HepG2 (cell line): ENCODE results near the gene JOSD2. TPM values are rescaled to one million over a fixed set of nuclear protein-coding genes. Genes with fewer than 3 reads are reported as not detected.

Experiments
- EHMT2 ChIP-seq: fragments of 200-600 bp; sonication (generic); IDR thresholded peaks from 2 replicates; pipeline ENCODE4 v1.7.0; 2017; ENCODE audit warnings: antibody characterized with exemption, low read depth, low read length, borderline replicate concordance
- FOXA3 ChIP-seq: IDR thresholded peaks from 2 replicates; pipeline ENCODE4 v1.6.1; 2016; ENCODE audit warnings: missing genetic modification reagents, missing compliant biosample characterization
- HCFC1 ChIP-seq: fragments of 150-350 bp; IDR thresholded peaks from 2 replicates; pipeline ENCODE4 v1.6.1; 2014; ENCODE audit warnings: low read depth, low read length
- HOXD1 ChIP-seq: sonication (generic); formaldehyde crosslinking; IDR thresholded peaks from 2 replicates; pipeline ENCODE4 v1.5.0; 2020; ENCODE audit warnings: missing genetic modification reagents
- MAF1 ChIP-seq: sonication (generic); formaldehyde crosslinking; IDR thresholded peaks from 2 replicates; pipeline ENCODE4 v1.5.0; 2020; ENCODE audit warnings: missing genetic modification reagents, borderline replicate concordance
- PREB ChIP-seq: sonication (generic); formaldehyde crosslinking; IDR thresholded peaks from 2 replicates; pipeline ENCODE4 v1.4.0; 2020; ENCODE audit warnings: missing genetic modification reagents
- TCF7 ChIP-seq: sonication (generic); IDR thresholded peaks from 2 replicates; pipeline ENCODE4 v1.6.1; 2016; ENCODE audit warnings: antibody characterized with exemption, low read depth
- TEAD3 ChIP-seq: optimal IDR thresholded peaks from 2 replicates; pipeline ENCODE3; 2016; ENCODE audit warnings: borderline replicate concordance
- THAP9 ChIP-seq: sonication (generic); formaldehyde crosslinking; IDR thresholded peaks from 2 replicates; pipeline ENCODE4; 2020; ENCODE audit warnings: missing genetic modification reagents, mild to moderate bottlenecking, borderline replicate concordance
- ZFP90 ChIP-seq: sonication (generic); formaldehyde crosslinking; IDR thresholded peaks from 2 replicates; pipeline ENCODE4 v1.8.0; 2022; ENCODE audit warnings: missing genetic modification reagents, mild to moderate bottlenecking, inconsistent platforms, borderline replicate concordance
- ZFY ChIP-seq: sonication (generic); formaldehyde crosslinking; IDR thresholded peaks from 2 replicates; pipeline ENCODE4 v1.4.0; 2020; ENCODE audit warnings: missing genetic modification reagents
- ZNF766 ChIP-seq: sonication (generic); formaldehyde crosslinking; IDR thresholded peaks from 2 replicates; pipeline ENCODE4 v1.5.0; 2020; ENCODE audit warnings: missing genetic modification reagents, borderline replicate concordance
- ZNF782 ChIP-seq: sonication (generic); formaldehyde crosslinking; IDR thresholded peaks from 2 replicates; pipeline ENCODE4 v1.4.0; 2020; ENCODE audit warnings: missing genetic modification reagents, mild to moderate bottlenecking, borderline replicate concordance
- polyA plus RNA-seq, 8 experiments: library from polyadenylated mRNA; depleted of rRNA in 3 of 8; stranded (reverse) in 7 of 8; unstranded in 1 of 8; fragments of >200 nt; fragmentation: Illumina TruSeq in 4 of 8; extraction: Trizol in 4 of 8; gene quantifications; 2 replicates each; pipeline versions ENCODE4 v1.2.1 to v1.2.3, GENCODE V29; 2011 to 2016; ENCODE audit warnings: low read depth in 4 of 8, missing spikeins in 1 of 8, mixed read lengths in 1 of 8; ENCODE audit not compliant: insufficient read depth in 1 of 8
- total RNA-seq, 5 experiments: library from RNA; depleted of rRNA; stranded (reverse); fragments of >200 nt; fragmentation: Illumina TruSeq; extraction: Trizol; gene quantifications; 2 replicates each; pipeline ENCODE4 v1.2.3, GENCODE V29; 2016; ENCODE audit warnings: low read depth in 1 of 5
- TF ChIP-seq, protein P1 (sequence below): sonication (generic); formaldehyde crosslinking; IDR thresholded peaks from 2 replicates; pipeline ENCODE4 v1.4.0; 2020; ENCODE audit warnings: missing genetic modification reagents, borderline replicate concordance
- TF ChIP-seq, protein P2 (sequence below): IDR thresholded peaks from 2 replicates; pipeline ENCODE4 v1.6.1; 2016; ENCODE audit warnings: low read depth, control low read depth
- TF ChIP-seq, protein P3 (sequence below): sonication (generic); formaldehyde crosslinking; IDR thresholded peaks from 2 replicates; pipeline ENCODE4 v1.4.0; 2020; ENCODE audit warnings: mild to moderate bottlenecking, missing genetic modification reagents, borderline replicate concordance

Gene JOSD2
- total and polyA plus RNA-seq, 2 of the 13 experiments (the other 11 are each of a cell fraction or from before 2014, with no cell fraction given), result 2.0 to 4.1 TPM

DNA sequence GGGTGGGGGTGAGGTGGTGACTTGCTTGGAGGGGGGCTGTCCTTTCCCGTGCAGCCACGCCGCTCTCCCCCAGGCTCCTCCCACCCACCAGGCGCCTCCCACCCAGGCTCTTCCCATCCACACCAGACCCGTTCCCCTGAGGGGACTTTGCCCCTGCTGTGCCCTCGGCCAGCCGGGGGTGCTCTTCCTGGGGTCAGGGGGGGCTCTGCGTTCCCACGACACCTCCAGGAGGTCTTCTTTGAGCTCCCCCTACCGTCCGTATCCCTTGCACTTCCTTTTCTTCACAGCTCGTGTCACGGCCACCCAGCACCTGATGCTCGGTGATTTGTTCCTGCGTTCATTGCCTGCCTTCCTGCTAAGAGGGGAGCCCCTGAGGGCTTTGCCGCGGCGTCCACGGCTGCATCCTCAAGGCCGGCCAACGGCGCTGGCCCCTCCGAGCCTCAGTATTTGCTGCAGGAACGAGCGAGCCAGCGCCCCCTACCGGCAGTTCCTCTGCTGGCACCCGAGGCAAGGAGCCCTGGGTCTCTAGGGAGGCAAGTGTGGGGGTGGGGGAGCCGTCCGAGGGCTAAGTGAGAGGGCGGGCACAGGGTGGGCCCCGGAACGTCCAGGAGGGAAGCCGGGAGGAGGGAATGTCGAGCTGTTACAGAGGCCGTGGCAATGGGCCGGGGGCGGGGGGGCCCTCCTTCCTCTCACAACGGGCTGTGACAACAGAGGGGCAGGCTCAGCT, 45.5 kb upstream of the JOSD2 start (continued):
- TF ChIP-seq TEAD3 (CRISPR knock-in tag), result peak; percentile 14
- TF ChIP-seq, protein P1, sequence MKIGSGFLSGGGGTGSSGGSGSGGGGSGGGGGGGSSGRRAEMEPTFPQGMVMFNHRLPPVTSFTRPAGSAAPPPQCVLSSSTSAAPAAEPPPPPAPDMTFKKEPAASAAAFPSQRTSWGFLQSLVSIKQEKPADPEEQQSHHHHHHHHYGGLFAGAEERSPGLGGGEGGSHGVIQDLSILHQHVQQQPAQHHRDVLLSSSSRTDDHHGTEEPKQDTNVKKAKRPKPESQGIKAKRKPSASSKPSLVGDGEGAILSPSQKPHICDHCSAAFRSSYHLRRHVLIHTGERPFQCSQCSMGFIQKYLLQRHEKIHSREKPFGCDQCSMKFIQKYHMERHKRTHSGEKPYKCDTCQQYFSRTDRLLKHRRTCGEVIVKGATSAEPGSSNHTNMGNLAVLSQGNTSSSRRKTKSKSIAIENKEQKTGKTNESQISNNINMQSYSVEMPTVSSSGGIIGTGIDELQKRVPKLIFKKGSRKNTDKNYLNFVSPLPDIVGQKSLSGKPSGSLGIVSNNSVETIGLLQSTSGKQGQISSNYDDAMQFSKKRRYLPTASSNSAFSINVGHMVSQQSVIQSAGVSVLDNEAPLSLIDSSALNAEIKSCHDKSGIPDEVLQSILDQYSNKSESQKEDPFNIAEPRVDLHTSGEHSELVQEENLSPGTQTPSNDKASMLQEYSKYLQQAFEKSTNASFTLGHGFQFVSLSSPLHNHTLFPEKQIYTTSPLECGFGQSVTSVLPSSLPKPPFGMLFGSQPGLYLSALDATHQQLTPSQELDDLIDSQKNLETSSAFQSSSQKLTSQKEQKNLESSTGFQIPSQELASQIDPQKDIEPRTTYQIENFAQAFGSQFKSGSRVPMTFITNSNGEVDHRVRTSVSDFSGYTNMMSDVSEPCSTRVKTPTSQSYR (CRISPR knock-in tag), result peak; percentile 58; the same call in 1 of the 2 replicates
- 0 out of 2 replicates have a peak, but pooled peaks have one; percentile 18 for TF ChIP-seq HOXD1 (CRISPR knock-in tag)
- TF ChIP-seq, protein P2, sequence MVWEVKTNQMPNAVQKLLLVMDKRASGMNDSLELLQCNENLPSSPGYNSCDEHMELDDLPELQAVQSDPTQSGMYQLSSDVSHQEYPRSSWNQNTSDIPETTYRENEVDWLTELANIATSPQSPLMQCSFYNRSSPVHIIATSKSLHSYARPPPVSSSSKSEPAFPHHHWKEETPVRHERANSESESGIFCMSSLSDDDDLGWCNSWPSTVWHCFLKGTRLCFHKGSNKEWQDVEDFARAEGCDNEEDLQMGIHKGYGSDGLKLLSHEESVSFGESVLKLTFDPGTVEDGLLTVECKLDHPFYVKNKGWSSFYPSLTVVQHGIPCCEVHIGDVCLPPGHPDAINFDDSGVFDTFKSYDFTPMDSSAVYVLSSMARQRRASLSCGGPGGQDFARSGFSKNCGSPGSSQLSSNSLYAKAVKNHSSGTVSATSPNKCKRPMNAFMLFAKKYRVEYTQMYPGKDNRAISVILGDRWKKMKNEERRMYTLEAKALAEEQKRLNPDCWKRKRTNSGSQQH (CRISPR knock-in tag), result no peak
- TF ChIP-seq PREB (CRISPR knock-in tag), result no peak
- TF ChIP-seq FOXA3 (CRISPR knock-in tag), result no peak
- TF ChIP-seq ZFY (CRISPR knock-in tag), result no peak
- TF ChIP-seq HCFC1, result no peak
- TF ChIP-seq MAF1 (CRISPR knock-in tag), result no peak
- no peak for TF ChIP-seq ZFP90 (CRISPR knock-in tag)
- no peak for TF ChIP-seq TCF7
- no peak for TF ChIP-seq EHMT2
- TF ChIP-seq THAP9 (CRISPR knock-in tag), result peak; percentile 69
- TF ChIP-seq, protein P3, sequence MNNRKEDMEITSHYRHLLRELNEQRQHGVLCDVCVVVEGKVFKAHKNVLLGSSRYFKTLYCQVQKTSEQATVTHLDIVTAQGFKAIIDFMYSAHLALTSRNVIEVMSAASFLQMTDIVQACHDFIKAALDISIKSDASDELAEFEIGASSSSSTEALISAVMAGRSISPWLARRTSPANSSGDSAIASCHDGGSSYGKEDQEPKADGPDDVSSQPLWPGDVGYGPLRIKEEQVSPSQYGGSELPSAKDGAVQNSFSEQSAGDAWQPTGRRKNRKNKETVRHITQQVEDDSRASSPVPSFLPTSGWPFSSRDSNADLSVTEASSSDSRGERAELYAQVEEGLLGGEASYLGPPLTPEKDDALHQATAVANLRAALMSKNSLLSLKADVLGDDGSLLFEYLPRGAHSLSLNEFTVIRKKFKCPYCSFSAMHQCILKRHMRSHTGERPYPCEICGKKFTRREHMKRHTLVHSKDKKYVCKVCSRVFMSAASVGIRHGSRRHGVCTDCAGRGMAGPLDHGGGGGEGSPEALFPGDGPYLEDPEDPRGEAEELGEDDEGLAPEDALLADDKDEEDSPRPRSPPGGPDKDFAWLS (CRISPR knock-in tag), result no peak
- TF ChIP-seq ZNF766 (CRISPR knock-in tag), result no peak
- TF ChIP-seq ZNF782 (CRISPR knock-in tag), result no peak
